Left lung (tissue), 10 donors: Measurements from ENCODE around the gene CD200R1. TPM values are rescaled to one million over a fixed set of nuclear protein-coding genes. Genes with fewer than 3 reads are reported as not detected.
"Not testable (repeated sequence)": the region's sequence is repeated elsewhere in the genome, so short reads cannot be mapped to it uniquely, and the experiment has no call there.

Experiments
- ATAC-seq: fragments of 200-7000 bp; cut with Tn5 transposase; one replicate; pipeline ENCODE4 v1.9.1; 2020; ENCODE audit warnings: moderate library complexity
- DNase-seq, 4 donors: peaks; one replicate each; pipeline ENCODE4 v3.0.0-alpha.2; 2013 to 2020
- H3K27ac ChIP-seq, 2 donors: fragments of 200-600 bp; sonication (generic) in 1 of 2; one replicate each; pipeline versions ENCODE4 v1.5.0 to v1.8.0; 2020 to 2021
- H3K27me3 ChIP-seq, 2 donors: fragments of 200-600 bp; sonication (generic) in 1 of 2; one replicate each; pipeline versions ENCODE4 v1.5.0 to v1.8.0; 2020 to 2021
- H3K36me3 ChIP-seq, 2 donors: fragments of 200-600 bp; sonication (generic) in 1 of 2; one replicate each; pipeline versions ENCODE4 v1.5.0 to v1.8.0; 2020 to 2021
- H3K4me1 ChIP-seq, 2 donors: fragments of 200-600 bp; one replicate each; pipeline ENCODE4 v1.8.0; 2021
- H3K4me3 ChIP-seq, 2 donors: fragments of 200-600 bp; sonication (generic) in 1 of 2; one replicate each; pipeline versions ENCODE4 v1.5.0 to v1.8.0; 2020 to 2021; ENCODE audit warnings: mild to moderate bottlenecking in 1 of 2
- H3K9me3 ChIP-seq, 2 donors: fragments of 200-600 bp; sonication (generic) in 1 of 2; one replicate each; pipeline versions ENCODE4 v1.5.0 to v1.8.0; 2020 to 2021
- CTCF ChIP-seq, 2 donors: fragments of 200-600 bp; sonication (generic) in 1 of 2; IDR thresholded peaks; one replicate each; pipeline versions ENCODE4 v1.5.0 to v1.8.0; 2021; ENCODE audit warnings: antibody characterized with exemption in 2 of 2
- intact Hi-C, 2 donors: fragments of 100-400 bp; cut with DNase I; formaldehyde crosslinking; loops; one replicate each; pipeline versions ENCODE4 v1.11.2 to v1.14.2; 2022
- polyA plus RNA-seq, 6 donors: library from polyadenylated mRNA; unstranded; fragments of 120-200 nt; gene quantifications; one replicate each; pipeline ENCODE4 v1.2.1, GENCODE V29; 2013; ENCODE audit not compliant: insufficient read length in 6 of 6
- total RNA-seq, 2 donors: library from RNA; stranded (reverse); fragmentation: NEBNext Ultra II Directional; extraction: Animal tissue kit (Norgen Biotek cat#: 25700); gene quantifications; one replicate each; pipeline ENCODE4 v1.2.1, GENCODE V29; 2021
- donor health status: DM: no; HTN: yes; CAD: no.
- donor health status: DM: no; HTN: no; CAD: no.

Gene CD200R1
- total and polyA plus RNA-seq, 8 donors: 1.2 to 3.5 (median 2.0) TPM

DNA sequence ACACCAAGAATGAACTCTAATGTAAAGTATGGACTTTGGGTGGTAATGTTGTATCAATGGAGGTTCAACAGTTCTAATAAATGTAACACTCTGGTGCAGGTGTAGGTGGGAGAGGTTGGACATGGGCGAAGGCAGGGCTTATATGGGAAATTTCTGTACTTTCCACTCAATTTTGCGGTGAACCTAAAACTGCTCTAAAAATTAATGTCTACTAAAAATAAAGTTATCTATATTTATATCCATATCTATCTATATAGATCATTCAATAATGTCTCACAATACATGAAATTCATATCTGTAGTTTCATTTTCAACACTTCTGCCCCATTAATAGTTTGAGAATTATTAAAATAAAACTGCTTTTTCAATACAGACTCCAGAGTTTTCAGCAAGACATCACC lies 49.3 kb downstream of the CD200R1 start:
- Histone ChIP-seq H3K9me3 (no peaks in the 10 kb centered on the region), H3K4me3 (no peak overlapping the region), H3K27me3 (no peaks in the 10 kb centered on the region), H3K4me1 (no peaks in the 10 kb centered on the region), H3K36me3 (no peaks in the 10 kb centered on the region), H3K27ac (no peak overlapping the region)
- DNase-seq (no peak), ATAC-seq (no peak)
- intact Hi-C loops: no loop called here
- TF ChIP-seq CTCF (IDR thresholded peaks at IDR 0.05): no peak

- peaks cover 0 to 30% of the 10 kb centered on the region in 2 donors for H3K9me3 ChIP-seq
- DNase-seq, intact Hi-C loops, H3K27me3 ChIP-seq, H3K4me3 ChIP-seq, H3K27ac ChIP-seq, H3K36me3 ChIP-seq, H3K4me1 ChIP-seq, ATAC-seq: not testable (repeated sequence)
Observed at GRCh38 chr3:112919541-112919940, 55.4 kb downstream of the CD200R1 start.

DNA sequence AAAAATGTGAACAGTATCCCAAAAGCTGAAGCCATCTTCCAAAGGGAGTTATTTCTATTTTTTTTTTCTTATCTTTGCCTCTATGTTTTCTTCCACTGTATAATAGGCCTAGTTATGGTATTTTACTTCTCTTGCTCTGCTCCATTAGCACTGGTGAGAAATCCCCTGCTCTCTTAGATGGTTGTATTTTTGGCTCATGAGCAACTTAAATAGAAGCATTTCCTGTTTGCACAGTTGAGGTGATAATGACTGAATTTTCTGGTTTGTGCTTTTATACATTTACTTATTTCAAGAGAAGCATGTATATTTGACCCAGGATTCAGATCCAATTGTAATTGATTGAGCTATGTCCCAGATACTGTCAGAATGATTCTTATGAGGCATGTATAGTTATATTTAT lies 66.7 kb downstream of the CD200R1 start:
- H3K27me3 ChIP-seq: no peaks in the 10 kb centered on the region
- no peak for TF ChIP-seq CTCF (IDR thresholded peaks at IDR 0.05)
- peaks cover 0 to 8% of the 10 kb centered on the region in 2 donors for H3K9me3 ChIP-seq
- H3K36me3 ChIP-seq: no peaks in the 10 kb centered on the region
- no peak for DNase-seq
- intact Hi-C loops: no loop called here
- H3K4me1 ChIP-seq: no peaks in the 10 kb centered on the region
- no peak overlapping the region for H3K4me3 ChIP-seq
- no peak for ATAC-seq
- H3K27ac ChIP-seq: no peak overlapping the region

GRCh38 chr3:112904786-112905185 lies 70.1 kb downstream of the CD200R1 start:
- no peaks in the 10 kb centered on the region for H3K4me1 ChIP-seq
- DNase-seq: no peak
- H3K27ac ChIP-seq: no peak overlapping the region
- H3K9me3 ChIP-seq: peaks cover 0 to 17% of the 10 kb centered on the region in 2 donors
- no peak overlapping the region for H3K4me3 ChIP-seq
- H3K36me3 ChIP-seq: no peaks in the 10 kb centered on the region
- ATAC-seq: no peak
- no peak for TF ChIP-seq CTCF (IDR thresholded peaks at IDR 0.05)
- no peaks in the 10 kb centered on the region for H3K27me3 ChIP-seq
- intact Hi-C loops: no loop called here

DNA sequence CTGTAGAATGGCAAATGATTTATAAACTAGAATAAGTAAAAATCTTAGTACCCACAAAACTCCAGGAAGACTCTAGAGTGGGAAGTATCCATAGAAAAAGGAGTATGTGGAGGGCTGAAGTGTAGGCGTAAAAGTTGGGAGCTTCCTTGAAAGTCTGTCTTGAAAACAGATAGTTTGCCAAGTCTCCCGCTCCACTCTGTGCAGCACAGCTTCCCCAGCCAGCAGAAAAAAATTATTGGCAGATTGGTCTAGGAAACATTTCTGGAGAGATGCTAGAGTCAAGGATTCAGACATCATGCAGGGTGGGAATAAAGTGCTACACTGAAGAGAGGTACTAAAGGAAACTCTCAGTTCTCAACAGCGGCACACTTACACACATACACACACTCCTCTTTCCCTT lies 74.8 kb downstream of the CD200R1 start:
- Histone ChIP-seq H3K27me3 (no peaks in the 10 kb centered on the region), H3K4me3 (no peak overlapping the region), H3K27ac (no peak overlapping the region), H3K4me1 (no peaks in the 10 kb centered on the region), H3K36me3 (no peaks in the 10 kb centered on the region), H3K9me3 (peaks cover 0 to 17% of the 10 kb centered on the region in 2 donors)
- no peak for TF ChIP-seq CTCF (IDR thresholded peaks at IDR 0.05)
- peak in 1 of 4 donors; percentile 26 for DNase-seq
- ATAC-seq: no peak
- intact Hi-C loops: no loop called here

DNA sequence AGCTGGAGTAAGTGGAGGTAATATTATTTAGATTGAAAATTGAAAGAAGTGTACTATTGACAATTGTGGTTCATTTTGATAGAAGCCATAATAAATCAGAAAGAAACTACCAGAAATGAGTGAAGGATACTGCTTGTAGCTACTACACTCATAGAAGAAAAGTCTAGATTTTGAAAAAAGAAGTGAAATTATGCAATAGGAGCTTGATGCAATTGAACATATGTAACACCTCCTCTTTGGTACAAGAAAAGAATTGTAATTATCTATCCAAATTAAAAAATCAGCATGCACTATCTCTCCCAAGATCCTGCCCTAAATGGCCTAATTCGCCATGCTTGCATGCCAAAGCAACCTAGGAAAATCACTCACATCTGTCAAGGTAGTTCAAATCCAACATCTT lies 77.1 kb downstream of the CD200R1 start:
- Histone ChIP-seq H3K27me3 (no peaks in the 10 kb centered on the region), H3K27ac (no peak overlapping the region), H3K9me3 (peaks cover 0 to 4% of the 10 kb centered on the region in 2 donors), H3K4me1 (no peaks in the 10 kb centered on the region), H3K4me3 (no peak overlapping the region), H3K36me3 (no peaks in the 10 kb centered on the region)
- intact Hi-C loops: no loop called here
- ATAC-seq (no peak), DNase-seq (no peak)
- TF ChIP-seq CTCF (IDR thresholded peaks at IDR 0.05): no peak
